KMS-11 (cell line): ENCODE measurements around the gene MARK4.

Source experiments
- H2AFZ ChIP-seq: fragments of 200-600 bp; sonication (generic); 2 replicates; pipeline ENCODE4 v1.6.1; 2016; ENCODE audit warnings: antibody characterized with exemption, mixed run types, low read depth
- H3K27ac ChIP-seq: fragments of 200-600 bp; sonication (generic); 2 replicates; pipeline ENCODE4 v1.6.1; 2016; ENCODE audit warnings: mild to moderate bottlenecking, mixed run types
- H3K27me3 ChIP-seq: fragments of 200-600 bp; sonication (generic); 2 replicates; pipeline ENCODE4 v1.6.1; 2017; ENCODE audit warnings: mild to moderate bottlenecking, low read depth, mixed run types, moderate library complexity; ENCODE audit not compliant: insufficient read depth
- H3K36me3 ChIP-seq: fragments of 200-600 bp; sonication (generic); 2 replicates; pipeline ENCODE4 v1.6.1; 2017; ENCODE audit warnings: mild to moderate bottlenecking, mixed run types; ENCODE audit not compliant: insufficient read depth
- H3K4me1 ChIP-seq: fragments of 200-600 bp; sonication (generic); 2 replicates; pipeline ENCODE4 v1.6.1; 2016; ENCODE audit warnings: mild to moderate bottlenecking, low read depth, mixed run types; ENCODE audit not compliant: poor library complexity, severe bottlenecking
- H3K4me2 ChIP-seq: fragments of 200-600 bp; sonication (generic); 2 replicates; pipeline ENCODE4 v1.7.0; 2016; ENCODE audit warnings: mild to moderate bottlenecking, mixed run types
- H3K4me3 ChIP-seq: fragments of 200-600 bp; sonication (generic); IDR thresholded peaks from 2 replicates; pipeline ENCODE4 v1.6.1; 2017; ENCODE audit warnings: low read depth, low read length, mixed read lengths; ENCODE audit not compliant: insufficient read depth
- H3K79me2 ChIP-seq: fragments of 200-600 bp; sonication (generic); 2 replicates; pipeline ENCODE4 v1.6.1; 2016; ENCODE audit warnings: low read depth, mixed run types; ENCODE audit not compliant: insufficient read depth
- H3K9ac ChIP-seq: fragments of 200-600 bp; sonication (generic); 2 replicates; pipeline ENCODE4 v1.6.1; 2016; ENCODE audit warnings: mild to moderate bottlenecking, mixed run types
- H4K20me1 ChIP-seq: fragments of 200-600 bp; sonication (generic); 2 replicates; pipeline ENCODE4 v1.6.1; 2016; ENCODE audit warnings: mild to moderate bottlenecking, mixed run types; ENCODE audit not compliant: insufficient read depth
- CTCF ChIP-seq: fragments of 200-600 bp; sonication (generic); conservative IDR thresholded peaks from 2 replicates; pipeline ENCODE4 v1.6.1; 2017; ENCODE audit warnings: low read depth, mild to moderate bottlenecking, antibody characterized with exemption, low read length, moderate library complexity, mixed read lengths

Gene MARK4

GRCh38 chr19:45244133-45244794, 6.8 kb upstream of the MARK4 start:
- Histone ChIP-seq H2AFZ (no peak overlapping the region), H3K4me3 (no peak overlapping the region), H3K27ac (no peak overlapping the region), H3K4me2 (no peak overlapping the region), H3K27me3 (peaks cover 31% of the 10 kb centered on the region), H4K20me1 (no peaks in the 10 kb centered on the region), H3K9ac (no peak overlapping the region), H3K79me2 (no peaks in the 10 kb centered on the region), H3K36me3 (no peaks in the 10 kb centered on the region), H3K4me1 (peaks cover 11% of the 10 kb centered on the region)
- no peak for TF ChIP-seq CTCF

- H2AFZ ChIP-seq: no peak within 1 kb of the TSS
- no peaks in the 10 kb centered on the region for H3K79me2 ChIP-seq
- no peak within 1 kb of the TSS for H3K4me3 ChIP-seq
- no peak within 1 kb of the TSS for H3K9ac ChIP-seq
- peaks cover 29% of the 10 kb centered on the region for H3K27me3 ChIP-seq
- no peak for TF ChIP-seq CTCF
- no peaks in the 10 kb centered on the region for H3K36me3 ChIP-seq
- no peak within 1 kb of the TSS for H3K4me2 ChIP-seq
- no peak within 1 kb of the TSS for H3K27ac ChIP-seq
- peaks cover 22% of the 10 kb centered on the region for H3K4me1 ChIP-seq
- H4K20me1 ChIP-seq: no peaks in the 10 kb centered on the region
These were observed 5.7 kb upstream of the MARK4 start, which contains the start of gene EXOC3L2 for GRCh38 chr19:45245334-45245787. Gene EXOC3L2, minus strand, starts transcription at chr19:45245407. Its CDS starts 6,362 bp downstream, at chr19:45239045.

GRCh38 chr19:45245826-45246225, 5.2 kb upstream of the MARK4 start:
- Histone ChIP-seq H3K9ac (no peak overlapping the region), H3K36me3 (no peaks in the 10 kb centered on the region), H3K4me3 (no peak overlapping the region), H3K27ac (no peak overlapping the region), H3K4me2 (no peak overlapping the region), H3K4me1 (peaks cover 26% of the 10 kb centered on the region), H3K79me2 (no peaks in the 10 kb centered on the region), H2AFZ (no peak overlapping the region), H3K27me3 (peaks cover 24% of the 10 kb centered on the region), H4K20me1 (no peaks in the 10 kb centered on the region)
- no peak for TF ChIP-seq CTCF

GRCh38 chr19:45247136-45247535, 3.9 kb upstream of the MARK4 start:
- no peak for TF ChIP-seq CTCF

More at GRCh38 chr19:45247136-45247535, 3.9 kb upstream of the MARK4 start:
- H3K27me3 ChIP-seq: peaks cover 13% of the 10 kb centered on the region
- H4K20me1 ChIP-seq: no peaks in the 10 kb centered on the region
- H3K36me3 ChIP-seq: no peaks in the 10 kb centered on the region
- H3K4me2 ChIP-seq: no peak overlapping the region
- H3K79me2 ChIP-seq: peaks cover 1% of the 10 kb centered on the region; the same call in 1 of the 2 replicates
- no peak overlapping the region for H2AFZ ChIP-seq
- peaks cover 29% of the 10 kb centered on the region for H3K4me1 ChIP-seq
- no peak overlapping the region for H3K27ac ChIP-seq
- H3K4me3 ChIP-seq: no peak overlapping the region
- no peak overlapping the region for H3K9ac ChIP-seq
